Measurements from ENCODE around the gene LMBR1.

DNA sequence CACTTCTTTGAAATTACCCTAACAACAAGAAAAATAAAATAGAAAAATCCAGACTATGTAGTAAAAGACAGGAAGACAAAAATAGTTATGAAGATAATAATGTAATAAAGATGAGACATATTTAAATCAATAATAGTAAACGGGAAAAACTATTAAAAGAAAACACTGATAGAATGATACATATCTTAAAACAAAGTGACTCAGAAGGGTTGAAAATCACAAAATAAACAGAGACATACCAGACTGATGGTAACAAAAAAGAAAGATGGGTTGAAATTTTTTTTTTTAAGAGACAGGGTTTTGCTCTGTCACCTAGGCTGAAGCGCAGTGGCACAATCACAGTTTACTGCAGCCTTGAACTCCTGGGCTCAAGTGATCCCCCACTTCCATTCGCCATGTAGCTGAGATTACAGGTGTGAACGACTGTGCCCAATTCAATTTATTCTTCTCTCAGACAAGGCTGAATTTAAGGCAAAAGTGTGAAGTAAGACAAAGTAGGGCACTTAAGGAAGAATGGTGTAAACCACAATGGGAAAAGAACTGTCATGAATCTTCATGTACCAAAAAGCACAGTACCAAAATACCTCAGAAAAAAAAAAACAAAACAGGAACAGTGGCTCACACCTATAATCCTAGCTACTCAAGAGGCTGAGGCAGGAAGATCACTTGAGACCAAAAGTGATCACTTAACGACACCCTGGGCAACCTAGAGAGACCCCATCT lies 47.4 kb downstream of the LMBR1 start:
- TF ChIP-seq YY1 (IDR thresholded peaks at IDR 0.05) (no peak), HNF4A (conservative IDR thresholded peaks at IDR 0.05) (no peak), GABPA (IDR thresholded peaks at IDR 0.05 in 1 of 2, conservative IDR thresholded peaks at IDR 0.05 in 1 of 2) (no peak), CTCF (IDR thresholded peaks at IDR 0.05; ENCODE audit: low read depth, low read length, missing input control) (no peak)
- TF ChIP-seq, protein P1, sequence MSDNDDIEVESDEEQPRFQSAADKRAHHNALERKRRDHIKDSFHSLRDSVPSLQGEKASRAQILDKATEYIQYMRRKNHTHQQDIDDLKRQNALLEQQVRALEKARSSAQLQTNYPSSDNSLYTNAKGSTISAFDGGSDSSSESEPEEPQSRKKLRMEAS (IDR thresholded peaks at IDR 0.05): no peak
